ENCODE measurements around the gene PACSIN2. TPM values are rescaled to one million over a fixed set of nuclear protein-coding genes. Genes with fewer than 3 reads are reported as not detected.

Gene PACSIN2
- total RNA-seq, 1 donor from 2014 or later = 78.5 TPM

GRCh38 chr22:42906605-42907348 lies 108.2 kb downstream of the PACSIN2 start:
- peak; percentile 69 for DNase-seq (ENCODE audit: low spot score)

DNA sequence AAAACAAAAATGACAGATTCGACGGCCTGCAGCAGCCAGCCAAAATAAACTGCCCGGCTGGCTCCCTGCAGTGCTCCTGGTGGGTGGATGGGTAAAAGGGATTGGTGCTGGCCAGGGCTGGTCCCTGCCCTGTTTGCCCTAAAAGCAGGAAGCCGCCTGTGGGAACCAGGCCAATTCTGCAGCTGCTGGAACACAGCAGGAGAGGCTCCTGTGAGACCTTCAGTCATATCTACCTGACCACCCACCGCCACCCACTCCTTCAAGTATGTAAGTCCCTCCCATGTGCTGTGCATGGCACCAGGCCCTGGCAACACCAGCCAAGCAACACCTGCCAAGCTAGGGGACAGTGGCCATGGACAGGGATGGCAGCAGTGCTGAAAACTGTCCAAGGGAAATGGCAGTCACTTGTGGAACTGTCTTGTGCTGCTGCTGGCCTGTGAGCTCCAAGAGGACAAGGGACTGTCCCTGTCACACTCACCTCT lies 109.2 kb downstream of the PACSIN2 start:
- DNase-seq (ENCODE audit: low spot score) = no peak

DNA sequence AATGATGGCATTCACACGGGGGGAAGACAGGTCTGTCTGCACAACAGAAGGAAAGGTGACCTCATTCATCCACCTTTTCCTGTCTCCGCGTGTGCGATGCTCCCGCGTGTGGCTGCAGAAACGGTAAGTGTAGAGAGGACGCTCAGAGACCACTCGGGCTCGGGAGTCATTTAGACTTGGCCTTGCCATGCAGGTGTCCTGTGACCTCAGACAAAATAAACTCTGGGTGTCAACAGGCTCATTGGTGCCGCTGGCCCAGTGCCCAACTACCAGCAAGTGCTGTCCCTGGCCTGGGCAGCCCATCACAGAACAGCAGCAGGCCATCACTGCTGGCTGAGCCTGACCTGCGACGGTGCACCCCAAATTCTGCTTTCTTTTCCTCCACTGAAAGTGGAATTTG lies 109.7 kb downstream of the PACSIN2 start:
- no peak for DNase-seq (ENCODE audit: low spot score)

GRCh38 chr22:42904050-42904449 lies 110.9 kb downstream of the PACSIN2 start:
- DNase-seq (ENCODE audit: low spot score) = no peak

DNA sequence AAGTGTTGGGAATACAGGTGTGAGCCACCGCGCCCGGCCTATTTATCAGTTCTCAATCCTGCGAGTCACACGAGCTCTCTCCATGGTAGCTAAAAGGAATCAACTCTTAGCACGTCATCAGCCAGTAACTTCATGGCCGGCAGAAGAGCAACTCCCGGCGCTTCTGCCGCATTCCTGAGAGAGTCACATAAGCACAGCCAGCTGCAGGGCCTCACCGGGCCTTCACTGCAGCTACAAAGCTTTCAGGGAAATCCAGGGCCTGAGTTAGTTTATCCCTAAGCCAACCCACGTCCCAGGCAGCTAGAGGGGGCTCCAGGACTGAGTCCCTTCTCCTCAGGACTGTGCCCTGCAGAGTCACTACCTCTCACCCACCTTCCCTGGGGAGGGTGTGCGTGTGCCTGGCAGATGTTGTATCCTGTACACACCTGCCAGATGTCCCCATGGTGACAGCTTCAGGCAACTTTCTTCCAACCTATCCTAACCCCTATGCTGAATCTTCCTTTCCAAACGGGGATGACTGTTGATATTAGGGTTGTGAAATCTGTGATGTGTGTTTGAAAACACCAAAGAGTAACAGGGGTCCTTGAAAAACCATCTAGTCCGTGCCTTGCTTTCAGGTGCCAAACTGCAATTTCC lies 112.0 kb downstream of the PACSIN2 start:
- DNase-seq (ENCODE audit: low spot score) = peak; percentile 58

GRCh38 chr22:42901790-42902508 lies 113.0 kb downstream of the PACSIN2 start:
- DNase-seq (ENCODE audit: low spot score) = no peak

GRCh38 chr22:42897960-42898359 lies 117.0 kb downstream of the PACSIN2 start:
- DNase-seq (ENCODE audit: low spot score) = no peak

DNA sequence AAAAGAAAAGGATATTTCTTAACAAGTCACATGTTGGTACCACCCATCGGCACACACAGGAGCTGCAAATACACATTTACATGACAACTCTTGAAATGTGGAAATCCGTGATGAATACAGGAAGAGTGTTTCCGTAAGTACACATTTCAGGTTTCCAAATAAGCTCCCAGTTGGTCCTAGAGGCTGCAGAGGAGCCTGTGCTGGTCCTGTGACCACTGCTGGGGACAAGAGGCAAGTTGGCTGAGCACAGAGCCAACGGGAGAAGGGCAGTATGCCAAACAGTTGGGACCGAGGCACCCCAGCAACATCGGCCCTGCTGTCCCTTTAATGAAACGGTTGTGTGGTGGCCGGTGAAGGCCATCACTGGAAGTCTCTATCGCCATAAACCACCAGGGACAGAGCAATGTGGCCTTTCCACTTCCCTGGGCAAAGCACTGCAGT lies 119.4 kb downstream of the PACSIN2 start:
- DNase-seq (ENCODE audit: low spot score) = no peak

DNA sequence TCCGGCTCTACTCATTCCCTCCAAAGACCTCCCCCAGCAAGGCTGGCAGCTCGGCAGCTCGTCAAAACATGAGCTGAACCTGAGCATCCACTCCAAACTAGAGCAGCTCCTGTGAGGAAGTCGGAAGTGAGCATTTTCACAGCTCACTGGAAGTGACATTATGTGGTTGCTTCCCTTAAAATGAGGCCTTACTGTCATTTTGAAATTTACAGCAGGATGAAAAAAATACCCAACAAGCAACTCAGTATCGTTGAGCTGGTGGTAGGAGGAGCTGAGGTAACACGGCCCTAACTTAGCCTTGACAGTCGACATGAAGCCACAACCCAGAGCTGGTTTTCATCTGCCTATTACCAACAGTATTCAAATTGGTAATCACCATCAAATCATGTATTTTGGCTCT lies 119.9 kb downstream of the PACSIN2 start:
- DNase-seq (ENCODE audit: low spot score) = no peak

- DNase-seq (ENCODE audit: low spot score) = no peak
These were observed 121.4 kb downstream of the PACSIN2 start for GRCh38 chr22:42893371-42894150.

GRCh38 chr22:42892571-42893316 lies 122.2 kb downstream of the PACSIN2 start:
- DNase-seq (ENCODE audit: low spot score) = no peak

DNA sequence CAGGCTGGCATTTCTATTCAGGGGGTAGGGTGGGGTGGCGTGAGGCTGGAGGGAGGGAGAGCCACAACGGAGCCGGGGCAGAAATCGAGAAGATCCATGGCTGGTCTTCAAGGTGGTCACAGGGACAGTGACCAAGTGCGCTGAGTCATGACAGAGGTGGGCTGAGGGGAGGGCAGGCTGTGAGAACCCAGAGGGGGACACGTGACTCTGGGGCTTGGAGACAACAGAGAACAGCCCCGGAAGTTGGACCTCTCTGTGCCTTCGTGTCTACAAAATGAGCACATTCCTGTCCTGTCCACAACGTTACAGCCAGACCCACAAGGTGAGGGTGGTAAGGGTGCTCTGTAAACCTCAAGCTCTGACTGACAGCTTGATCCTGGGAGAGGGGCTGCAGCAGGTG lies 122.8 kb downstream of the PACSIN2 start:
- DNase-seq (ENCODE audit: low spot score) = no peak

DNA sequence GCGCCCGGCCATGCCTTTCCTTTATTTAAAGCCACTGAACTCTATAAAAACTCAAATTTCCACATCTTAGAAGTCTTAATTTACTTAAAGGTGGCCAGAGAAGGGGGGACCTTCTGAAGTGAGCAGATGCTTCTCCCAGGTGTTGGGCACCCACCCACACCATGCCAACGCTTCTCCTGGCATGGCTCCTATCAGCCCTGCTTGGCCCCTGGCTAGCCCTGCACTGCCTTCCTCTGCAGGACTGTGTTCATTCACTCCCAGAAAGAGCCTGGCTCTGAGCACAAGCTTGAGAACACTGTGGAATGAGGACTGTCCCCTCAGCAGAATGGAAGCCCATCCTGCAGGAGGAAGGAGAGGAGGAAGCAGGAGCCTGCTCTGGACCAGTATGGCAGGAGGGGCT lies 123.3 kb downstream of the PACSIN2 start:
- DNase-seq (ENCODE audit: low spot score) = no peak

GRCh38 chr22:42891008-42891407 lies 123.9 kb downstream of the PACSIN2 start:
- no peak for DNase-seq (ENCODE audit: low spot score)

- no peak for DNase-seq (ENCODE audit: low spot score)
These were observed 125.6 kb downstream of the PACSIN2 start for GRCh38 chr22:42889304-42889703.

- DNase-seq (ENCODE audit: low spot score) = no peak
These were observed 127.1 kb downstream of the PACSIN2 start for GRCh38 chr22:42887523-42888507.

- no peak for DNase-seq (ENCODE audit: low spot score)
These were observed 127.8 kb downstream of the PACSIN2 start for GRCh38 chr22:42887120-42887519.

- no peak for DNase-seq (ENCODE audit: low spot score)
These were observed 129.5 kb downstream of the PACSIN2 start for GRCh38 chr22:42885446-42885845.

DNA sequence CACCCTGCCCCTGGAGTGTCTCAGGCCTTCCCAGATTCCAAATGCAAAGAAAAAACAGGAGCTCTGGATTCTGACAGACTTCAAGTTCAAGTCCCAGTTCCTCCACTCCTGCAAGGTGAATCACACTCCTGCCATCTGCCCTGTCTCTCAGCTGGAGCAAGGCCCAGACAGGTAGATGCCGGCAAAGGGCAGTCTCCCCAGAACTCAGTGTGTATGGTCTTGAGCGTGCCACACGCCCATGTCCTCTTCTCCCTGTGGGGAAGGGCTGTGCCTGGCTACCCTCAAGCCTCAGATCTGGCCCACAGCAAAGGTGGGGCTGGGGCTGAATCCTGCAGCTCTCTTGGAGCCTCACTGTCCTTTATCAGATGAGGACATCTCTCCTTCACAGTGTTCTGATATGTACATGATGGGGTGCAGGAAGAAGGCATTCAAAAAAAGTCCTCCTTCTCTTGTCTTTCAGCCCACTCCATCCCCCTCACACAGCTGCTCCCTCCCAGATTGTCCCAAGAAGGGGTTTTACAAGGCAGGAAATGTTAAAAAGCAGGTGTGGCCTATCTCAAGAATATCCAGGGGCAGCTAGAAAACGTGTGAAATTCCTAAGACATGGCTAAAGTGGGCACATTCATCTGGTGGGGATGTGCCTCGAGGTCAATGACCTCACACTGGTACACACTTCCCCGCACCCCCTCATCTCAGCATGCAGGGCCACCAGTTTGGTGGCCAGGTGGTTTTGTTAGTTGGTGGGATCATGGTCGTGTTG lies 130.2 kb downstream of the PACSIN2 start:
- no peak for DNase-seq (ENCODE audit: low spot score)

Data from ureter (tissue), 1 donor.